ENCODE measurements around the gene PPIC.

DNA sequence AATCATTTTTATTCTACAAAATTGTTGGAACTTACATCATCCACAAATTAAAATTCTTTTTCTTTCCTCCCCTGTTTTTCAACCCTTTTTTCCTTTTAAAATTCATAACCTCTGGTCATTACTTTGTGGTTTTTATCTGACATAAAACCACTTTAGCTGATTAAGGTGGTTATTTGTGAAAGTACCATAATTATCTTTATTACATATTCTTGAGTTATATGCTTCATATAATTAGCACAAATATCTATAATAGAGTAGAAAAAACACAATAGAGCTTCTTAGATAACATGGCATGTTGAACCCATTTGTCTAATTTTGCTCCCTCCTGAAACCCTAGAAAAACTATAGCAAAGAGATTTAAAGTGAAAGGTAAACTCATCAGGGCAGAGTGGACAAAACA is 22.9 kb upstream of the PPIC start:
- TF ChIP-seq, protein P1, sequence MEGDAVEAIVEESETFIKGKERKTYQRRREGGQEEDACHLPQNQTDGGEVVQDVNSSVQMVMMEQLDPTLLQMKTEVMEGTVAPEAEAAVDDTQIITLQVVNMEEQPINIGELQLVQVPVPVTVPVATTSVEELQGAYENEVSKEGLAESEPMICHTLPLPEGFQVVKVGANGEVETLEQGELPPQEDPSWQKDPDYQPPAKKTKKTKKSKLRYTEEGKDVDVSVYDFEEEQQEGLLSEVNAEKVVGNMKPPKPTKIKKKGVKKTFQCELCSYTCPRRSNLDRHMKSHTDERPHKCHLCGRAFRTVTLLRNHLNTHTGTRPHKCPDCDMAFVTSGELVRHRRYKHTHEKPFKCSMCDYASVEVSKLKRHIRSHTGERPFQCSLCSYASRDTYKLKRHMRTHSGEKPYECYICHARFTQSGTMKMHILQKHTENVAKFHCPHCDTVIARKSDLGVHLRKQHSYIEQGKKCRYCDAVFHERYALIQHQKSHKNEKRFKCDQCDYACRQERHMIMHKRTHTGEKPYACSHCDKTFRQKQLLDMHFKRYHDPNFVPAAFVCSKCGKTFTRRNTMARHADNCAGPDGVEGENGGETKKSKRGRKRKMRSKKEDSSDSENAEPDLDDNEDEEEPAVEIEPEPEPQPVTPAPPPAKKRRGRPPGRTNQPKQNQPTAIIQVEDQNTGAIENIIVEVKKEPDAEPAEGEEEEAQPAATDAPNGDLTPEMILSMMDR (IDR thresholded peaks at IDR 0.05) = no peak
- TF ChIP-seq POLR2A (IDR thresholded peaks at IDR 0.05) = no peak

All from esophagus squamous epithelium (tissue), 4 donors.